Naive B cell (primary cell): ENCODE measurements around the gene CDC42EP3. TPM values are rescaled to one million over a fixed set of nuclear protein-coding genes. Genes with fewer than 3 reads are reported as not detected.

ENCODE experiments used
- ATAC-seq, 2 donors: fragments of 150-1000 bp; cut with Tn5 transposase; 2 replicates each; pipeline ENCODE4 v1.10.0; 2021; ENCODE audit warnings: low read depth in 2 of 2, mild to moderate bottlenecking in 2 of 2, moderate library complexity in 2 of 2
- DNase-seq: peaks from one replicate; pipeline ENCODE4 v3.0.0; 2022
- H3K27ac Mint-ChIP-seq, 6 donors: one replicate each; pipeline ENCODE4 v1.8.0; 2020 to 2022; ENCODE audit warnings: mild to moderate bottlenecking in 6 of 6, mixed read lengths in 6 of 6, moderate library complexity in 5 of 6, inconsistent platforms in 2 of 6
- H3K27me3 Mint-ChIP-seq, 3 donors: one replicate each; pipeline ENCODE4 v1.8.0; 2021 to 2022; ENCODE audit warnings: mixed read lengths in 3 of 3, mild to moderate bottlenecking in 1 of 3
- H3K36me3 Mint-ChIP-seq, 2 donors: one replicate each; pipeline ENCODE4 v1.8.0; 2020 to 2022; ENCODE audit warnings: mixed read lengths in 2 of 2, inconsistent platforms in 1 of 2, mild to moderate bottlenecking in 1 of 2
- H3K4me1 Mint-ChIP-seq, 3 donors: one replicate each; pipeline ENCODE4 v1.8.0; 2020 to 2022; ENCODE audit warnings: mixed read lengths in 3 of 3, inconsistent platforms in 1 of 3, mild to moderate bottlenecking in 1 of 3, moderate library complexity in 1 of 3
- H3K4me3 Mint-ChIP-seq, 8 donors: one replicate each; pipeline ENCODE4 v1.8.0; 2020 to 2022; ENCODE audit warnings: mild to moderate bottlenecking in 8 of 8, mixed read lengths in 8 of 8, moderate library complexity in 8 of 8, inconsistent platforms in 2 of 8
- H3K9me3 Mint-ChIP-seq, 7 donors: one replicate each; pipeline ENCODE4 v1.8.0; 2020 to 2022; ENCODE audit warnings: mixed read lengths in 7 of 7, mild to moderate bottlenecking in 5 of 7, inconsistent platforms in 2 of 7, moderate library complexity in 1 of 7
- polyA plus RNA-seq, 6 donors: library from polyadenylated mRNA; unstranded; fragments of 300-500 nt; fragmentation: Illumina TruSeq; gene quantifications; one replicate each; pipeline ENCODE4 v1.2.3, GENCODE V29; 2021; ENCODE audit warnings: low read depth in 6 of 6

CDC42EP3 gene
- polyA plus RNA-seq, 6 donors from 2014 or later, result 4.5 to 24.5 (median 12.1) TPM

DNA sequence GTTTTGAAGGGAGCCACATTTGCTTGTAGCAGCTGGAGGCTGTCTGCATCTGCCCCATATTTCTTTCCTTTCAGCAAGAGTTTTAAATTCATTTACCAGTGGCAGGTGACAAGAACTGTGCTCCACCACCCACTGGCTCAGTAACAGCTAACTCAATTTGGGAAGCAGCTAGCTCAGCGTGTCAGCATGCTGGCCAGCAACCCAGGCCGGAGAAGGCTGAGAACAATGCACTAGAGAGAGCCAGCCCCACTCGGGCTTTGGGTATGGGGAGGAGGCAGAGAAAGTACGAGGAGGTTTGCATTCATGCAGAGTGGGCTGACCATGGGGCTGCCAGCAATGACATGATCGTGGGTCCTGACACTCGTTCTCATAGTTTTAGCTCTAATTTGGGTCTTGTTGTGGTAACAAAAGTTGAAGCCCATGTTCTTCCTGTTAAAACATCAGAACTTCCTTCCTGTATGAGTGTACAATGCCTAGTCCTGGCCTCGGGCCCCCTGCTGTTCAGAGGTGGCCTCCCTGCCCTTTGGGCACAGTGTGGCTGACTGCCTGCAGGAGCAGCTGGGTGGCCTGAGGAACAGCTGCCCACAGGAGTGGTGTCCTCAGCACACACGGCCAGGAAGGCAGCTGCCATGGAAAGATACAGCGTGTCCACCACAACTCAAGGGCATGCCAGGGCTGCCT lies 23.0 kb downstream of the CDC42EP3 start:
- H3K27me3 Mint-ChIP-seq, result no peaks in the 10 kb centered on the region
- H3K36me3 Mint-ChIP-seq, result peaks cover 16 to 29% of the 10 kb centered on the region in 2 donors
- H3K27ac Mint-ChIP-seq, result peak overlapping the region; percentile 2 to 90 (median 61)
- ATAC-seq (peak in 1 of 2 donors; percentile 40), DNase-seq (no peak)
- peaks cover 0 to 6% (median 0%) of the 10 kb centered on the region in 7 donors for H3K9me3 Mint-ChIP-seq
- peaks cover 55 to 75% (median 59%) of the 10 kb centered on the region in 3 donors for H3K4me1 Mint-ChIP-seq
- peak overlapping the region in 7 of 8 donors; percentile 28 to 80 (median 37) for H3K4me3 Mint-ChIP-seq

DNA sequence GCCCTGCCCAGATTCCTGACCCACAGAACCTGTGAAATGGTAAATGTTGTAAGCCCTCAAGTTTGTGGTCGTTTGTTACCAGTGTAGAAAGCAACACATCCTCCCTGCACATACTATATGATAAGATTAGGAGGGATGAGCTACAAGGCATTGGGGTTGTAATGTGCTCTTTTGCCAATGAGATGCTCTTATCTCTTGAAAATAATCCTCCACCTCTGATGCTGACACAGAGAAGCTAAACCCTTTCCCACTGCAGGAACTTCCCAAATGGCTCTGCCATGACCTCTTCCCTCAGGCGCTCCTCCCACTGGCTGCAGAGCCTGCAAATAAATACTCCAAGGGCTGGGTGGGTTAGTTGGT lies 23.5 kb downstream of the CDC42EP3 start:
- DNase-seq (no peak), ATAC-seq (no peak)
- peaks cover 19 to 31% of the 10 kb centered on the region in 2 donors for H3K36me3 Mint-ChIP-seq
- peak overlapping the region in 7 of 8 donors; percentile 21 to 80 (median 37) for H3K4me3 Mint-ChIP-seq
- H3K27ac Mint-ChIP-seq, result peak overlapping the region in 4 of 6 donors; percentile 14 to 90 (median 54)
- peaks cover 53 to 75% (median 59%) of the 10 kb centered on the region in 3 donors for H3K4me1 Mint-ChIP-seq
- H3K9me3 Mint-ChIP-seq, result peaks cover 0 to 6% (median 0%) of the 10 kb centered on the region in 7 donors
- no peaks in the 10 kb centered on the region for H3K27me3 Mint-ChIP-seq

DNA sequence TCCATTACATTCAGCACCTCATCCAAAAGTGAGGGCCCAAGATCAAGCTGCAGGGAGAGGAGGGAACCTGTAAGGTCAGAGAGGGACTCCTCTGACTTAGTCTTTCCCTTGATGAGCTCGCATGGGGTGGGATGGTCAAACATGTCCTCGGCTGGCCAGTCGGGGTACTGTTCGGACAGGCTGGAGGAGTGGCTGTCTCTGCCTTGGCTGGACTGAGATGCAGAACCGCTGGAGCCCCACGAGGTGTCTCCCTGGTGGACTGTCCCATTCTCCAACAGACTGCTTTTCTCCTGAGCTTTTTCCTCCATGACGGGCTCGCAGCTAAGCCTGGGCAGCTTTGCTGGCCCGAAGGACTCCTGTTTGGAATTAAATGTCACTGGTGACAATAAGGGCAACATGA lies 25.6 kb downstream of the CDC42EP3 start:
- DNase-seq, result no peak
- H3K27ac Mint-ChIP-seq, result peak overlapping the region in 1 of 6 donors; percentile 63
- no peak overlapping the region for H3K4me3 Mint-ChIP-seq
- H3K4me1 Mint-ChIP-seq, result peaks cover 36 to 58% (median 41%) of the 10 kb centered on the region in 3 donors
- H3K27me3 Mint-ChIP-seq, result peaks cover 0 to 5% (median 0%) of the 10 kb centered on the region in 3 donors
- peaks cover 31 to 33% of the 10 kb centered on the region in 2 donors for H3K36me3 Mint-ChIP-seq
- ATAC-seq, result no peak
- H3K9me3 Mint-ChIP-seq, result peaks cover 0 to 6% (median 0%) of the 10 kb centered on the region in 7 donors

DNA sequence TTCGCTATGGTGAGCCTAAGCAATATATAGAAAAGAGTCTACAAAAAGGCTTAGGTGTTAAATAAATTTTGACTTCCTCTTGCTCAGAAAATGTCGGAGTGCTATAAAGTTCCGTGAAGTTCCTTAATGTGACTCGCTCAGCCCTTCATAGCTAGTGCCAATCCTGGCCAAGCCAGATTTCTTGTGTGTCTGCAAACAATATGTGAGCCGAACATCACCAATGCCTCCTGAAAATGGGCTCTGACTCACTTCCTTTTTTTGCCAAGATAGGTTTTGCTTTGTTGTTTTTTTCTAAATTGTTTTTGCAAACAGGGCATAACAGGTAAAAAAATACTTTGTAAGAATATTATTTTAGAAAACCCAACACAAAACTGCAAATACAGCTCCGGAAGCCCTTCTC lies 26.1 kb downstream of the CDC42EP3 start:
- Mint-ChIP-seq H3K27ac (peak overlapping the region in 2 of 6 donors; percentile 27 to 63), H3K4me1 (peaks cover 34 to 53% (median 38%) of the 10 kb centered on the region in 3 donors), H3K9me3 (peaks cover 0 to 6% (median 0%) of the 10 kb centered on the region in 7 donors), H3K4me3 (peak overlapping the region in 1 of 8 donors; percentile 2), H3K36me3 (peaks cover 31 to 33% of the 10 kb centered on the region in 2 donors), H3K27me3 (peaks cover 0 to 5% (median 0%) of the 10 kb centered on the region in 3 donors)
- DNase-seq (no peak), ATAC-seq (peak; percentile 36 to 52)

DNA sequence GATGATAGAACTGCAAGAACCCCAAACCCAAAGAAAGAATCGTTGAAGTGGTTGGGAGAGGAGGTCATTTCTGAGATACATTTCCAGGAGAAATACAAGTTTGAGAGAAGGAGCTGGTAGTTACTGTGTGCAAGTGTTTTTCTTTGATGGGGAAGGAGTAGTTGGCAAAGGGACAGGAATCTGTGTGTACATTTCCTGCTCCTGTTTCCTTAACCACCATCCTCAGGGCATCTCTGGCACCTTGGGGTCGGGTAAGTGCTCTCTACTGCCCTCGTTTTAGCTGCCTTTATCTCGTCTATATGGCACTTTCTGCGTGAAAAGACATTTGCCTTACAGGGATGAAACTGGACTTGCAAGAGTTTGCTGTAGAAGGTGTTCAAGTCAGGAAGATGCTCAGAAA lies 27.3 kb downstream of the CDC42EP3 start:
- no peak for ATAC-seq
- no peak for DNase-seq
- H3K9me3 Mint-ChIP-seq, result peaks cover 0 to 6% (median 0%) of the 10 kb centered on the region in 7 donors
- peak overlapping the region in 2 of 6 donors; percentile 13 to 38 for H3K27ac Mint-ChIP-seq
- H3K27me3 Mint-ChIP-seq, result peaks cover 0 to 5% (median 0%) of the 10 kb centered on the region in 3 donors
- peak overlapping the region in 2 of 8 donors; percentile 33 to 42 for H3K4me3 Mint-ChIP-seq
- H3K4me1 Mint-ChIP-seq, result peaks cover 30 to 46% (median 38%) of the 10 kb centered on the region in 3 donors
- H3K36me3 Mint-ChIP-seq, result peaks cover 31 to 33% of the 10 kb centered on the region in 2 donors

DNA sequence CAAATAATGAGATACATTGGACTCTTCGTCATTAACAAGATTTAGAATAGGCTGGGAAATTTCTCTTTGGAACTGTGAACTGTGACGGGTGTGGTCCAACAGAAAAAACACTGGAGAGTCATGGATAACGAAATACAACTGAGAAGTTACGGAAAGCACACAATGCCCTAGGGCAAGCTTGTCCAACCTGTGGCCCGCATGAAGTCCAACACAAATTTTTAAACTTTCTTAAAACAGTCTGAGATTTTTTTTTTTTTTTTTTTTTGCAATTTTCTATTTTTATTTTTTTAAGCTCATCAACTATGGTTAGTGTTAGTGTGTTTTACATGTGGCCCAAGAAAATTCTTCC lies 27.7 kb downstream of the CDC42EP3 start:
- H3K36me3 Mint-ChIP-seq, result peaks cover 31 to 33% of the 10 kb centered on the region in 2 donors
- peak overlapping the region in 1 of 6 donors; percentile 13 for H3K27ac Mint-ChIP-seq
- no peak for ATAC-seq
- no peak for DNase-seq
- peak overlapping the region in 1 of 8 donors; percentile 33 for H3K4me3 Mint-ChIP-seq
- H3K4me1 Mint-ChIP-seq, result peaks cover 28 to 43% (median 35%) of the 10 kb centered on the region in 3 donors
- H3K9me3 Mint-ChIP-seq, result peaks cover 0 to 6% (median 0%) of the 10 kb centered on the region in 7 donors
- peaks cover 0 to 5% (median 0%) of the 10 kb centered on the region in 3 donors for H3K27me3 Mint-ChIP-seq

DNA sequence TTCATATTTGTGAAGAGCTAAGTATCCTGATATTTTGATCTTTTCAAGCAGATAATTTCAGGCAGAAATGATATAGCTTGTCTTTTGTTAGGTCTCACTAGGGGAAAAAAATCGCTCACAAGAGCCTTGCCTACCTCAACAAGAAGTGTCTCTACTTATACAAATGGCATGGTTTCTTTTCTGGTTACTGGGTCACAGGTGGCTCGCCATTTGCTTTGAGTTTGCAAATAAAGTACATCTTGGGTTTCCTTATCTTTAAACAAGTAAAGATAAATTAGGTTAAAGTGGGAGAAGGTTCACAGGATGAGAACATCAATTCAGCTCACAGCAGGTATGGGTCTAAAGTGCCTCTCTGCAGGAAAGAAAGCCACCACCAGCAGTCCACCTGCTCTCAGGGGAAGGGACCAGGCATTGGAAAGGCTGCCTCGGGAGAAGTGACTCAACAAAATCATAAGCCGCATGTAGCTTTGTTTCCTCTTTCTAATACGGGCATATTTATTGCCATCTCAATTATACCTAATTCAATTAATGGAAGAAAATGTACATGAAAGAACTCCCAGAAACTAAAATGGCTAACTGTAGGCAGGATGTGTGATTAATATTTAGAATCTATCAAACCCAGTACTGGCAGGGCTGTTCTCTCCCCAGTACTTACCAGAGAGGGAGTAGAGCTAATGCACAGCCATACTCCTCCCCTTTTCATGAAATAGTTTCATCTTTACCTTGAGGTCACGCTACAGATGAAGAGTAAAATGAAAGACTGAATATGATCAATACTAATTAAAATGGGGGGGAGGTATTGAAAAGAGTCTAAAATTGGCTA lies 28.3 kb downstream of the CDC42EP3 start:
- no peak for ATAC-seq
- H3K27ac Mint-ChIP-seq, result peak overlapping the region in 2 of 6 donors; percentile 13 to 29
- H3K27me3 Mint-ChIP-seq, result peaks cover 0 to 5% (median 0%) of the 10 kb centered on the region in 3 donors
- H3K36me3 Mint-ChIP-seq, result peaks cover 27 to 30% of the 10 kb centered on the region in 2 donors
- H3K4me3 Mint-ChIP-seq, result no peak overlapping the region
- peaks cover 0 to 6% (median 0%) of the 10 kb centered on the region in 7 donors for H3K9me3 Mint-ChIP-seq
- peaks cover 22 to 37% (median 29%) of the 10 kb centered on the region in 3 donors for H3K4me1 Mint-ChIP-seq
- DNase-seq, result no peak

DNA sequence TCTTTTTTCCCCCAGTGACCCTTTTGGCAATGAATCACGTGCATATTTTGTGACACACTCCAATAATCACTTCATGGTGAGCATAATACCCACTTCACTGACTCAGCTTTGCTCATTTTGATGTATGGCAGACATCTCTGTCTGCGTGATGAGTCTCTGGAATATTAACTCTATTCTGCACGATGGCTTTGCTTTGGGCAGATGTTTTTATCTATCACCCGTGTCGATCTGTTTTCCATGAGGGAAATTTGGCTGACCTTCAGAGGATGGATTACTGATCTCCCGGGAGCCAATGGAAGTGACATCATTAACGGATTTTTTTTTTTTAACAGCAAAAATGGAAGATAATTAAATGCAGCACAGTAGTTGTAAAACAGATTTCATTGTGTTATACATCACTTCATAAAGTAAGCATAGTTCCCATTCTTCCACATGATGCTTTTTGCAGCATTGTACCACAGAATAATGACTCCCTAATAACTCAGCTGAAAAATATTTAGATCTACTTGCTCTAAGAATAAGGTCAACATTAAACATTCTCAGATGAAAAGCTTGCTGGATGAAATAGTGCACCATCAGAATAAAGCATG lies 29.8 kb downstream of the CDC42EP3 start:
- ATAC-seq (no peak), DNase-seq (no peak)
- Mint-ChIP-seq H3K4me1 (peaks cover 23 to 35% (median 32%) of the 10 kb centered on the region in 3 donors), H3K9me3 (no peaks in the 10 kb centered on the region), H3K4me3 (no peak overlapping the region), H3K27me3 (peaks cover 0 to 5% (median 0%) of the 10 kb centered on the region in 3 donors), H3K27ac (peak overlapping the region in 1 of 6 donors; percentile 40), H3K36me3 (peaks cover 18 to 29% of the 10 kb centered on the region in 2 donors)

DNA sequence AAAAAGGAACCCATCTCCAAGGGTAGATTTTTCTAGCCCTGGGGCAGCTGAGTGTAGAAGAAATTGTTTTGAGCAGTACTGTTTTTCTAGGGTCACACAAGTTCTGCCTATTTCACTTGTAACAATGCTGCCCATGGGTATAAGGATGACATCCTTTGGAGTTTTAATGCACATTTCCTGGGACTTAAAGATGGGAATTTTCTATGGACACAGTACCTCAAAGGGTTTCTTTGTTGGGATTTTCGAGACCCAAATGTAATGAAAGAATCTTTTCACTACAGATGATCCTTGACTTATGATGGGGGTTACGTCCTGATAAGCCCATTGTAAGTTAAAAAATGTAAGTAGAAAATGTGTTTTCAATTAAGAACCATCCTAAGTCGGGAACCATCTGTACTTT lies 31.8 kb downstream of the CDC42EP3 start:
- no peak overlapping the region for H3K27ac Mint-ChIP-seq
- H3K4me1 Mint-ChIP-seq, result peaks cover 36 to 46% (median 44%) of the 10 kb centered on the region in 3 donors
- peaks cover 0 to 4% (median 0%) of the 10 kb centered on the region in 7 donors for H3K9me3 Mint-ChIP-seq
- H3K27me3 Mint-ChIP-seq, result peaks cover 0 to 5% (median 0%) of the 10 kb centered on the region in 3 donors
- peaks cover 14 to 23% of the 10 kb centered on the region in 2 donors for H3K36me3 Mint-ChIP-seq
- DNase-seq (no peak), ATAC-seq (no peak)
- H3K4me3 Mint-ChIP-seq, result no peak overlapping the region

DNA sequence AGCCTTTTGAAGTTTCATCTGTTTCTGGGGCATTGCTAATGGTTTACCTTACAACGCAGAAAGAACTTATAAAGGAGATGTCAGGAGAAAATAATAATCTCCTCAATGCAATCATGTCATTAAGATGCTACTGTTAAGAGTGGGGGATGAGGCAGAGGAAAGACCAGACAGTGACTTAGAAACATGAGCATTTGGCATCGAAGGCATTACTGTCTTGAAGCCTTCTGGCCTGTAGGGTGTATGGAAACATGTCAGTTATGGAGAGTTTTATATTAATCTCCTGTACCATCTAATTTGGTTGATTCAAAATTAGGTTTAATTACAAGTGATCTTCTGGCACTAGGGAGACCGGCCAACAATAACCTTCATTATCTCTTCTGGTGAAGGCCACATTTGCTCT lies 32.5 kb downstream of the CDC42EP3 start:
- peaks cover 16 to 20% of the 10 kb centered on the region in 2 donors for H3K36me3 Mint-ChIP-seq

DNA sequence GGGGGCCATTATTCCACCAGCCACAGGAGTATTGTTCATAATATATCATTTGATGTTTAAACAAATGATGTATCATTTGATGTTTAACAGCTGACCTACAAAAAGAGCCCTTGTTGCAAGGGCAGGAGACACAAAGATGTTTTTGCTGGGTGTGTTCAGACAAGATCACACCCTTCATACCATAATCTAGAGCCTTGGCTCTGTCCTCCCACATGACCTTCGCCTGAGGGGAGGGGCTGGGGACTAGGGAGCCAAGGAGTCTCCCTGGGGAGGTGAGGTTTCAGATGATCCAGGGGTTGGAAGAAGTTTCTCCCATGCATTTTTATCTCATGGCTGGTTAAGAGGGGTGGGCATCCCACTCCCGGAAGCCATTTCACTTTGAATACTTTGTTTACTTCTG lies 33.5 kb downstream of the CDC42EP3 start:
- Mint-ChIP-seq H3K27me3 (peaks cover 0 to 5% (median 0%) of the 10 kb centered on the region in 3 donors), H3K36me3 (peaks cover 9 to 14% of the 10 kb centered on the region in 2 donors), H3K4me3 (no peak overlapping the region), H3K4me1 (peaks cover 38 to 42% (median 39%) of the 10 kb centered on the region in 3 donors), H3K27ac (peak overlapping the region in 2 of 6 donors; percentile 15 to 97), H3K9me3 (peaks cover 0 to 8% (median 0%) of the 10 kb centered on the region in 7 donors)
- DNase-seq, result no peak
- ATAC-seq, result no peak

More for the DNA sequence above, 32.5 kb downstream of the CDC42EP3 start:
- no peak for ATAC-seq
- Mint-ChIP-seq H3K27me3 (peaks cover 0 to 5% (median 0%) of the 10 kb centered on the region in 3 donors), H3K9me3 (peaks cover 0 to 8% (median 0%) of the 10 kb centered on the region in 7 donors), H3K4me1 (peaks cover 40 to 48% (median 46%) of the 10 kb centered on the region in 3 donors), H3K27ac (peak overlapping the region in 1 of 6 donors; percentile 54), H3K4me3 (no peak overlapping the region)
- no peak for DNase-seq

DNA sequence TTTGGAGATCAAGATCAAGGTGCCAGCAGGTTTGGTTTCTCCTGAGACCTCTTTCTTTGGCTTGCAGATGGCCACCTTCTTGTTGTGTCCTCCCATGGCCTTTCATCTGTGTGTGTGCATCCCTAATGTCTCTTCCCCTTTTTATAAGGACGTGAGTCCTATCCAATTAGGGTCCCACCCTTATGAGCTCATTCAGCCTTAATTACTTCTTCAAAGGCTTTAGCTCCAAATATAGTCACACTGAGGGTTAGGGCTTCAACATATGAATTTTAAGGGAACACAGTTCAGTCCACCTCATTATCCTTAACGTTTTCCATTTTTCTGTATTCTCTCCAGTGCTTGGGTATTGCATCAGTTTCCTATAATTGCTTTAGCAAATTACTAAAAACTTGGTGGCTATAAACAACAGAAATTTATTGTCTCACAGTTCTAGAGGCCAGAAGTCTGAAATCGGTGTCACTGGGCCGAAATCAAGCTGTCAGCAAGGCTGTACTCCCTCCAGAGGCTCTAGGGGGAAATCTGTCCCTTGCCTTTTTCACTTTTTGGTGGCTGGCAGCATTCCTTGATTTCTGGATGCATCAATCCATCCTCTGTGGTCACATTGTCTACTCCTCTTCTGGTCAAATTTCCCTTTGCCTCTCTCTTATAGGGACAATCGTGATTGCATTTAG lies 34.1 kb downstream of the CDC42EP3 start:
- no peak for DNase-seq
- H3K36me3 Mint-ChIP-seq, result peaks cover 9% of the 10 kb centered on the region in 2 donors
- H3K4me3 Mint-ChIP-seq, result peak overlapping the region in 5 of 8 donors; percentile 6 to 53 (median 29)
- ATAC-seq, result no peak
- peaks cover 34 to 39% (median 38%) of the 10 kb centered on the region in 3 donors for H3K4me1 Mint-ChIP-seq
- peak overlapping the region in 5 of 6 donors; percentile 74 to 99 (median 92) for H3K27ac Mint-ChIP-seq
- peaks cover 0 to 8% (median 0%) of the 10 kb centered on the region in 7 donors for H3K9me3 Mint-ChIP-seq
- H3K27me3 Mint-ChIP-seq, result peaks cover 0 to 9% (median 0%) of the 10 kb centered on the region in 3 donors
